Caco-2 (cell line): Measurements from ENCODE around the gene CD63. TPM values are rescaled to one million over a fixed set of nuclear protein-coding genes. Genes with fewer than 3 reads are reported as not detected.

ENCODE experiments used
- BruUV-seq: library from RNA; stranded (reverse); fragments of 400-500 nt; replicated peaks from 2 replicates; lab custom pipeline; 2021; lab: Mats Ljungman, UMichigan
- CTCF ChIA-PET: fragments of 300-600 bp; sonication (Branson Sonifier 250); formaldehyde crosslinking; loops from one replicate; lab custom pipeline; 2022; ENCODE audit warnings: antibody characterized with exemption; lab: Charles Lee
- POLR2A ChIA-PET: fragments of 300-600 bp; sonication (Branson Sonifier 250); formaldehyde crosslinking; loops from one replicate; lab custom pipeline; 2022; ENCODE audit warnings: antibody characterized with exemption; lab: Charles Lee
- DNase-seq, 2 experiments: peaks; one replicate each; pipeline versions ENCODE4 v3.0.0 to v3.0.0-alpha.2; 2020 to 2022
- H3K27me3 ChIP-seq: replicated peaks from 2 replicates; pipeline ENCODE4 v1.6.0; 2011; ENCODE audit warnings: low read length; ENCODE audit not compliant: control insufficient read depth, insufficient read depth
- H3K36me3 ChIP-seq: 2 replicates; pipeline ENCODE4 v1.5.1; 2011; ENCODE audit warnings: low read length; ENCODE audit not compliant: control insufficient read depth, insufficient read depth
- H3K4me1 ChIP-seq: fragments of 250-450 bp; sonication (Bioruptor Pico); 2 replicates; pipeline ENCODE4 v1.5.1; 2020; ENCODE audit warnings: mild to moderate bottlenecking
- H3K4me3 ChIP-seq: 2 replicates; pipeline ENCODE4 v1.5.1; 2011; ENCODE audit warnings: low read depth, mild to moderate bottlenecking, control low read depth, low read length
- H3K9me3 ChIP-seq: fragments of 250-450 bp; sonication (Bioruptor Pico); 2 replicates; pipeline ENCODE4 v1.5.1; 2020; ENCODE audit warnings: mild to moderate bottlenecking, moderate library complexity
- H3K27ac Mint-ChIP-seq: one replicate; pipeline ENCODE4 v1.8.0; 2022; ENCODE audit warnings: mixed read lengths; ENCODE audit not compliant: unreplicated experiment
- H3K27me3 Mint-ChIP-seq: one replicate; pipeline ENCODE4 v1.8.0; 2022; ENCODE audit warnings: mixed read lengths; ENCODE audit not compliant: insufficient read depth, unreplicated experiment
- H3K36me3 Mint-ChIP-seq: one replicate; pipeline ENCODE4 v1.8.0; 2022; ENCODE audit warnings: mild to moderate bottlenecking, mixed read lengths; ENCODE audit not compliant: insufficient read depth, unreplicated experiment
- H3K4me1 Mint-ChIP-seq: one replicate; pipeline ENCODE4 v1.8.0; 2022; ENCODE audit warnings: low read depth, mixed read lengths; ENCODE audit not compliant: unreplicated experiment
- H3K4me3 Mint-ChIP-seq: one replicate; pipeline ENCODE4 v1.8.0; 2022; ENCODE audit warnings: mild to moderate bottlenecking, moderate library complexity, mixed read lengths; ENCODE audit not compliant: unreplicated experiment
- H3K9me3 Mint-ChIP-seq: one replicate; pipeline ENCODE4 v1.8.0; 2022; ENCODE audit warnings: mixed read lengths; ENCODE audit not compliant: unreplicated experiment
- CTCF ChIP-seq, 2 experiments: fragments of 200-600 bp in 1 of 2; IDR thresholded peaks; 1 replicate in 1 of 2; 2 replicates in 1 of 2; pipeline versions ENCODE4 v1.5.1 to v1.8.0; 2011 to 2022; ENCODE audit warnings: antibody characterized with exemption in 1 of 2, control low read depth in 1 of 2, inconsistent platforms in 1 of 2, low read depth in 1 of 2, low read length in 1 of 2, mild to moderate bottlenecking in 1 of 2, moderate library complexity in 1 of 2; ENCODE audit not compliant: insufficient read depth in 1 of 2, severe bottlenecking in 1 of 2, unreplicated experiment in 1 of 2
- intact Hi-C: fragments of 100-400 bp; cut with micrococcal nuclease; formaldehyde crosslinking; loops from one replicate; pipeline ENCODE4 v1.10.0; 2022; ENCODE audit not compliant: unreplicated experiment
- total RNA-seq: library from RNA; stranded (reverse); gene quantifications from 2 replicates; pipeline ENCODE4 v1.2.3, GENCODE V29; 2022

Gene CD63
- total RNA-seq, 1 experiment from 2014 or later: 947 TPM

GRCh38 chr12:55692631-55693322 lies 36.0 kb downstream of the CD63 start:
- Mint-ChIP-seq H3K4me3 (no peak overlapping the region), H3K36me3 (no peaks in the 10 kb centered on the region), H3K9me3 (no peaks in the 10 kb centered on the region), H3K27ac (no peak overlapping the region), H3K4me1 (no peaks in the 10 kb centered on the region), H3K27me3 (no peaks in the 10 kb centered on the region)
- H3K27me3 ChIP-seq: no peaks in the 10 kb centered on the region
- POLR2A ChIA-PET: no interaction called here
- no peaks in the 10 kb centered on the region for H3K9me3 ChIP-seq
- no TSS peak for BruUV-seq
- H3K36me3 ChIP-seq: peaks cover 2% of the 10 kb centered on the region; the same call in 1 of the 2 replicates
- H3K4me3 ChIP-seq: no peak overlapping the region
- TF ChIP-seq CTCF (IDR thresholded peaks at IDR 0.05; ENCODE audit: insufficient read depth in 1 of 2, low read depth in 1 of 2, low read length in 1 of 2, severe bottlenecking in 1 of 2, unreplicated experiment in 1 of 2): no peak
- DNase-seq: no peak
- no peaks in the 10 kb centered on the region for H3K4me1 ChIP-seq
- intact Hi-C loops: no loop called here
- CTCF ChIA-PET: interaction anchor here (0.5 to 0.8 kb wide), 2 partner anchors 10 to 29 kb away, joined by 3 read pairs; no protein-coding TSS in a partner anchor

- ChIA-PET POLR2A (interaction anchor here (0.5 kb wide), 1 partner anchor 1364 kb away, joined by 7 read pairs; the partner anchor contains the start of gene COPZ1), CTCF (interaction anchor here (0.5 kb wide), 1 partner anchor 10 kb away, joined by 3 read pairs; no protein-coding TSS in a partner anchor)
Measured at GRCh38 chr12:55688716-55689655, 39.8 kb downstream of the CD63 start.

More at GRCh38 chr12:55688716-55689655, 39.8 kb downstream of the CD63 start:
- Mint-ChIP-seq H3K4me1 (no peaks in the 10 kb centered on the region), H3K9me3 (no peaks in the 10 kb centered on the region), H3K27me3 (no peaks in the 10 kb centered on the region), H3K4me3 (no peak overlapping the region), H3K27ac (peak overlapping the region; percentile 23), H3K36me3 (no peaks in the 10 kb centered on the region)
- intact Hi-C loops: no loop called here
- no peak for DNase-seq
- Histone ChIP-seq H3K4me1 (no peaks in the 10 kb centered on the region), H3K4me3 (no peak overlapping the region), H3K36me3 (peaks cover 3% of the 10 kb centered on the region), H3K27me3 (no peaks in the 10 kb centered on the region), H3K9me3 (no peaks in the 10 kb centered on the region)
- TF ChIP-seq CTCF (IDR thresholded peaks at IDR 0.05; ENCODE audit: insufficient read depth in 1 of 2, low read depth in 1 of 2, low read length in 1 of 2, severe bottlenecking in 1 of 2, unreplicated experiment in 1 of 2): no peak
- BruUV-seq: no TSS peak
